GM21529 (cell line): ENCODE data around the gene TRIM40.
"Not testable (repeated sequence)": the region's sequence is repeated elsewhere in the genome, so short reads cannot be mapped to it uniquely, and the experiment has no call there.

Experiments used
- ATAC-seq: cut with Tn5 transposase; IDR thresholded peaks from one replicate; pipeline ENCODE4 v1.9.1; 2021; ENCODE audit not compliant: unreplicated experiment

Gene TRIM40

GRCh38 chr6:30113003-30113759, 22.8 kb upstream of the TRIM40 start, which contains the start of gene TRIM31:
Gene TRIM31 (minus strand): TSS chr6:30113090. CDS start chr6:30112805, 285 bp downstream.
- ATAC-seq: peak; percentile 74

GRCh38 chr6:30113841-30114240, 22.1 kb upstream of the TRIM40 start:
- ATAC-seq: no peak

GRCh38 chr6:30116724-30117123, 19.2 kb upstream of the TRIM40 start:
- ATAC-seq: no peak

- ATAC-seq: not testable (repeated sequence)
These were observed 17.2 kb upstream of the TRIM40 start for GRCh38 chr6:30118691-30119090.

- no peak for ATAC-seq
These were observed 14.2 kb upstream of the TRIM40 start for GRCh38 chr6:30121446-30122366.

GRCh38 chr6:30122515-30122914, 13.4 kb upstream of the TRIM40 start:
- ATAC-seq: no peak

GRCh38 chr6:30127238-30128093, 8.5 kb upstream of the TRIM40 start:
- no peak for ATAC-seq

GRCh38 chr6:30129265-30130178, 6.4 kb upstream of the TRIM40 start:
- ATAC-seq: no peak

GRCh38 chr6:30130179-30130679, 5.7 kb upstream of the TRIM40 start:
- ATAC-seq: no peak

- ATAC-seq: no peak
These were observed 4.8 kb upstream of the TRIM40 start for GRCh38 chr6:30130887-30131862.

GRCh38 chr6:30131947-30132497, 3.9 kb upstream of the TRIM40 start:
- ATAC-seq: no peak

- no peak for ATAC-seq
These were observed 793 bp upstream of the TRIM40 start for GRCh38 chr6:30135147-30135546.

GRCh38 chr6:30136570-30137286, 788 bp downstream of the TRIM40 start:
- no peak for ATAC-seq

- not testable (repeated sequence) for ATAC-seq
These were observed 4.3 kb downstream of the TRIM40 start for GRCh38 chr6:30140240-30140639.

- no peak for ATAC-seq
These were observed 6.7 kb downstream of the TRIM40 start for GRCh38 chr6:30142665-30143064.

- ATAC-seq: no peak
These were observed 7.8 kb downstream of the TRIM40 start for GRCh38 chr6:30143780-30144179.

GRCh38 chr6:30144811-30145210, 8.9 kb downstream of the TRIM40 start:
- ATAC-seq: no peak

- ATAC-seq: no peak
These were observed 9.9 kb downstream of the TRIM40 start for GRCh38 chr6:30145818-30146217.
